ENCODE results near the gene LRP1-AS. TPM values are rescaled to one million over a fixed set of nuclear protein-coding genes. Genes with fewer than 3 reads are reported as not detected.

Gene LRP1-AS
- total and polyA plus RNA-seq, 7 experiments from 2014 or later: not detected

DNA sequence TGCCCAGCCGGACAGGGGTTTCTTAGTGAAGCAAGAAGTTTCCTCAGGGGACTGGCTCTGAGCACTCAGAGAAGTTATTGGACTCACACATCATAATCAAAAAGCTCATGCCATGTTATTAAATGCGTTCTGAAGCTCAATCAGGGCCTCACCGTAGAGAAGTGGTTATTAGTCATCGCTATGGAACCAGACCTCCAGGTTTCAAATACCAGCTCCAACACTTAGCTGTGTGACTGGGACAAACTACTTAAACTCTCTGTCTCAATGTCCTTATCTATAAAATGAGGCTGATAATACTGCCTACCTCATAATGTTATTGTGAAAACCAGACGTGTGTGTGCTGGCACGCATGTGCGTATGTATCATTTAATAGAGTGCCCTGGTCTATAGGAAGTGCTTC, 43.6 kb downstream of the LRP1-AS start:
- ATAC-seq: no peak
- CTCF ChIA-PET: interaction anchor here (0.7 to 1.4 kb wide), 3 partner anchors 8 to 39 kb away, joined by 3 to 6 read pairs (median 4); no protein-coding TSS in a partner anchor
- Mint-ChIP-seq H3K27ac (peak overlapping the region in 8 of 9 donors; percentile 10 to 80 (median 58)), H3K36me3 (peaks cover 5 to 48% (median 12%) of the 10 kb centered on the region in 5 donors), H3K4me3 (no peak overlapping the region), H3K4me1 (peaks cover 45 to 78% (median 52%) of the 10 kb centered on the region in 7 donors), H3K27me3 (no peaks in the 10 kb centered on the region), H3K9me3 (no peaks in the 10 kb centered on the region)
- Histone ChIP-seq H3K4me1 (ENCODE audit: control insufficient read depth in 2 of 2, insufficient read depth in 2 of 2, low read length in 2 of 2) (peaks cover 0 to 16% of the 10 kb centered on the region in 2 donors), H3K9me3 (ENCODE audit: control insufficient read depth in 2 of 3, low read length in 3 of 3) (no peaks in the 10 kb centered on the region), H3K36me3 (ENCODE audit: control insufficient read depth in 2 of 3, insufficient read depth in 3 of 3, low read length in 3 of 3) (peaks cover 12 to 82% (median 26%) of the 10 kb centered on the region in 3 experiments), H3K27ac (ENCODE audit: low read depth, low read length) (no peak overlapping the region), H3K4me3 (ENCODE audit: low read length) (no peak overlapping the region), H3K27me3 (ENCODE audit: control insufficient read depth in 2 of 2, insufficient read depth in 2 of 2, low read length in 2 of 2) (no peaks in the 10 kb centered on the region)
- POLR2A ChIA-PET: interaction anchor here (1.0 to 17.1 kb wide), 3 partner anchors 9 to 32 kb away, joined by 3 to 401 read pairs (median 4); partner anchors contain the start of gene NAB2
- no peak for DNase-seq
- intact Hi-C loops (cut with micrococcal nuclease): no loop called here

DNA sequence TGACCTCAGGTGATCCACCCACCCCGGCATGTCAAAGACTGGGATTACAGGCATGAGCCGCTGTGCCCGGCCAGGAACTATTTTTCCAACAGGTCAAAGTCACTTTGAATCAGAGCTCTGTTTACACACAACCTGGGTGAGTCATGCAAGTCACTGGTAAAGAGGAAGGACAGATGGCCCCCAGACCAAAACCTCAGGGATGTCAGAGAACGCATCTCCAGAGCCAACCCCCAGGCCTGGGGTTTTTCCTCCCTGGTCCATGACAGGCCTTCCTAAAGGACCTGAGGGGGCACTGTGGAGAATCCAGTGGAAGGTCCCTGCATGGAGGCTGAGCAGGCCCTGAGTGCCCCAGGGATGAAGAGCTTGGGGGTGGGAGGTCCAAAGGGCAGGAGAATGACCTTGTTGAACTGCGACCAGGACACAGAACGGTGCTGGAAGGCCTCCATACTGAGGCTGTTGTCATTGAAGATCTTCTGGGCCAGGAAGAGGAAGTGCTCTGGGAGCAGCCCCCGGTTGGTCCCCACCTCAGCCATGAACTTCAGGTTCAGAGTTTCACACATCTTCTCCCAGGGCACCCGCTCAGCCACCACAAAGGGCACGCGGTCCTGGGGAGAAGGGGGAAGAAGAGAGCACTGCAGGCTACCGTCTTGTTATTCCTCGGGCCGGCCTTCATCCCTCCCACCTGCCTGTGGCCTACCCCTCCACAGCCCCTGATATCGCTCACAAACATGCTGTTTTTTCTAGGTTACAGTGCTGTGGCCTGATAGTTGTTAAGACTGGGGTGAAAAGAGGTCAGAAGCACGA, 45.3 kb downstream of the LRP1-AS start:
- H3K27ac ChIP-seq (ENCODE audit: low read depth, low read length): peak overlapping the region; percentile 43
- H3K4me3 Mint-ChIP-seq: peak overlapping the region in 1 of 10 donors; percentile 52
- no peaks in the 10 kb centered on the region for H3K4me1 ChIP-seq (ENCODE audit: control insufficient read depth in 2 of 2, insufficient read depth in 2 of 2, low read length in 2 of 2)
- H3K36me3 Mint-ChIP-seq: peaks cover 5 to 48% (median 12%) of the 10 kb centered on the region in 5 donors
- ChIA-PET POLR2A (interaction anchor here (0.6 to 17.1 kb wide), 3 partner anchors 3 to 31 kb away, joined by 3 to 401 read pairs (median 401); partner anchors contain the start of genes NAB2 and STAT6), CTCF (interaction anchor here (0.7 to 1.5 kb wide), 2 partner anchors 9 to 92 kb away, joined by 4 to 9 read pairs; partner anchors contain the start of gene STAT6)
- no peaks in the 10 kb centered on the region for H3K27me3 Mint-ChIP-seq
- no peaks in the 10 kb centered on the region for H3K9me3 ChIP-seq (ENCODE audit: control insufficient read depth in 2 of 3, low read length in 3 of 3)
- peaks cover 28 to 67% (median 40%) of the 10 kb centered on the region in 7 donors for H3K4me1 Mint-ChIP-seq
- no peaks in the 10 kb centered on the region for H3K27me3 ChIP-seq (ENCODE audit: control insufficient read depth in 2 of 2, insufficient read depth in 2 of 2, low read length in 2 of 2)
- intact Hi-C loops (cut with micrococcal nuclease): loop anchor here in 1 of 2 donors (1.0 kb wide), 1 partner anchor 9 kb away; the partner anchor contains the start of gene STAT6
- no peak overlapping the region for H3K4me3 ChIP-seq (ENCODE audit: low read length)
- peak overlapping the region in 8 of 9 donors; percentile 13 to 84 (median 72) for H3K27ac Mint-ChIP-seq
- H3K9me3 Mint-ChIP-seq: no peaks in the 10 kb centered on the region
- DNase-seq (no peak), ATAC-seq (peak; percentile 31)
- H3K36me3 ChIP-seq (ENCODE audit: control insufficient read depth in 2 of 3, insufficient read depth in 3 of 3, low read length in 3 of 3): peaks cover 18 to 84% (median 30%) of the 10 kb centered on the region in 3 experiments

DNA sequence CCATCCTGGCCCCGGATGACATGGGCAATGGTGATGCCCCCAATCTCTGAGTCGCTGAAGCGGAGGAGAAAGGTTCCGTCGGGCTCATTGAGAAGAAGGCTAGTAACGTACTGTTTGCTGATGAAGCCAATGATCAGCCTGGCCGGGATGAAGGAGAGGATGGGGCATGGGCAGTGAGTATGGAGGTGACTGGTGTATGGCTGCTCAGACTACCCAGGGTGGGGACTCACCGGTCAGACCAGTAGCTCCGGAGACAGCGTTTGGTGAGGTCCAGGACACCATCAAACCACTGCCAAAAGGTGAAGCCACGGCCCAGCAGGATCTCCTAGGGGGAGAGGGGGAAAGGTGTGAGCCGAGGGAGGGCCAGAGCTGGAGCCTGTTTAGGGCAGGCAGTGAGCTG, 47.7 kb downstream of the LRP1-AS start:
- H3K36me3 ChIP-seq (ENCODE audit: control insufficient read depth in 2 of 3, insufficient read depth in 3 of 3, low read length in 3 of 3): peaks cover 9 to 84% (median 16%) of the 10 kb centered on the region in 3 experiments
- ChIA-PET CTCF (interaction anchor here (0.6 to 1.2 kb wide), 5 partner anchors 12 to 114 kb away, joined by 3 to 4 read pairs (median 3); no protein-coding TSS in a partner anchor), POLR2A (interaction anchor here (1.4 to 17.1 kb wide), 5 partner anchors 5 to 29 kb away, joined by 5 to 401 read pairs (median 21); partner anchors contain the start of genes NAB2, NEMP1 and STAT6)
- no peaks in the 10 kb centered on the region for H3K27me3 ChIP-seq (ENCODE audit: control insufficient read depth in 2 of 2, insufficient read depth in 2 of 2, low read length in 2 of 2)
- H3K4me3 ChIP-seq (ENCODE audit: low read length): no peak overlapping the region
- intact Hi-C loops (cut with micrococcal nuclease): no loop called here
- no peak for ATAC-seq
- DNase-seq: no peak
- H3K27ac ChIP-seq (ENCODE audit: low read depth, low read length): peak overlapping the region; percentile 34
- Mint-ChIP-seq H3K9me3 (no peaks in the 10 kb centered on the region), H3K36me3 (peaks cover 0 to 44% (median 4%) of the 10 kb centered on the region in 5 donors), H3K4me3 (peak overlapping the region in 1 of 10 donors; percentile 42), H3K27ac (peak overlapping the region in 8 of 9 donors; percentile 62 to 89 (median 80)), H3K27me3 (no peaks in the 10 kb centered on the region), H3K4me1 (peaks cover 18 to 59% (median 38%) of the 10 kb centered on the region in 7 donors)
- no peaks in the 10 kb centered on the region for H3K4me1 ChIP-seq (ENCODE audit: control insufficient read depth in 2 of 2, insufficient read depth in 2 of 2, low read length in 2 of 2)
- no peaks in the 10 kb centered on the region for H3K9me3 ChIP-seq (ENCODE audit: control insufficient read depth in 2 of 3, low read length in 3 of 3)

DNA sequence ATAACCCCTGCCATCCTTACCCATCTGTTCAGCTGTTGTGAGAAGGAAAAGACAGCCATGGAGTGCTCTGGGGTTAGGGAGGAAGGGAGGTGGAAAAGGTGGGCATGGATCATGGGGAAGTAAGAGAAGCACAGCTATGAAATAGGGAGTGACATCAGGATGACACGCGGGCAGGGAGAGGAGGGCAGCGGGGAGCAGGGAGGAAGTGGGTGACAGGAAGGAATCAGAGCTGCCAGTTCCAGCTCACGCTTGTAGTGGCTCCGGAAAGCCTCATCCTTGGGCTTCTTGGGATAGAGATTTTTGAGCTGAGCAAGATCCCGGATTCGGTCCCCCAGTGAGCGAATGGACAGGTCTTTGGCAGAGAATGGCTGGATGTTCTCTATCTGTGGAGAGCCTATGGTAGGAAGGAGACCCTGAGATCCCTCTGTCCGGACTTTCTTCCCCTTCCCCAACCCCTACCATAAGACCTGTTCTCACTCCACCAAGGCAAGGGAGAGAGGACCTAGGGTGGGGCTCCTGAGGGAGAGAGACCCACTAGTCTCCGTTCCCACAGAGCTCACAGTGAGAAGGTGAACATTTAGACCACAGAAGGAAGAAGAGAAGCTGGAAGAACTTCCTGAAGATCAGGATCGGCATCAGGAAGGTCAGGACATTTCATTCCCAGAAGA, 48.2 kb downstream of the LRP1-AS start:
- intact Hi-C loops (cut with micrococcal nuclease): no loop called here
- no peak for ATAC-seq
- Histone ChIP-seq H3K4me1 (ENCODE audit: control insufficient read depth in 2 of 2, insufficient read depth in 2 of 2, low read length in 2 of 2) (peaks cover 0 to 1% of the 10 kb centered on the region in 2 donors), H3K9me3 (ENCODE audit: control insufficient read depth in 2 of 3, low read length in 3 of 3) (no peaks in the 10 kb centered on the region), H3K4me3 (ENCODE audit: low read length) (no peak overlapping the region), H3K27me3 (ENCODE audit: control insufficient read depth in 2 of 2, insufficient read depth in 2 of 2, low read length in 2 of 2) (no peaks in the 10 kb centered on the region), H3K36me3 (ENCODE audit: control insufficient read depth in 2 of 3, insufficient read depth in 3 of 3, low read length in 3 of 3) (peaks cover 9 to 84% (median 10%) of the 10 kb centered on the region in 3 experiments), H3K27ac (ENCODE audit: low read depth, low read length) (peak overlapping the region; percentile 34)
- ChIA-PET POLR2A (interaction anchor here (1.4 to 17.1 kb wide), 5 partner anchors 5 to 29 kb away, joined by 5 to 401 read pairs (median 21); partner anchors contain the start of genes NAB2, NEMP1 and STAT6), CTCF (interaction anchor here (0.6 to 4.1 kb wide), 6 partner anchors 12 to 204 kb away, joined by 3 to 20 read pairs (median 3); partner anchors contain the start of gene STAT6)
- H3K4me3 Mint-ChIP-seq: peak overlapping the region in 1 of 10 donors; percentile 42
- H3K27me3 Mint-ChIP-seq: no peaks in the 10 kb centered on the region
- H3K9me3 Mint-ChIP-seq: no peaks in the 10 kb centered on the region
- DNase-seq: no peak
- H3K27ac Mint-ChIP-seq: peak overlapping the region; percentile 42 to 83 (median 80)
- peaks cover 18 to 54% (median 39%) of the 10 kb centered on the region in 7 donors for H3K4me1 Mint-ChIP-seq
- H3K36me3 Mint-ChIP-seq: peaks cover 0 to 43% (median 4%) of the 10 kb centered on the region in 5 donors

DNA sequence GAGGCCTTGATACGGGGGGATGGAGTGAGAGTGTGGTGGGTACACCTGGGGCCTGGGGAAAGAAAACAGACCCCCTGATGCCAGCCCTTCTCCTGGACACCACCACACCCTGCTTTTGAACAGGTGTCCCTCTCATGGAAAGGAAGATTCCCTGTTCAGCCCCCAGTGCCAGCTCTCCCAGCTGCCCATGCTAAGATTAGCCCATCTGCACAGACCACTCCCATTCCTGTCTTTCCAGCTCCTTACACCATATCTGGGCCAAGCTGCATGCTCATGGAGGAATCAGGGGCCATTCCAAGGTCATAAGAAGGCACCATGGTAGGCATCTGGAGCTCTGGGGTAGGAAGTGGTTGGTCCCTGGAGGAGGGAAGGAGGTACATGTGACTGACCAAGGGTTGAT, 48.9 kb downstream of the LRP1-AS start:
- Mint-ChIP-seq H3K9me3 (no peaks in the 10 kb centered on the region), H3K4me1 (peaks cover 18 to 55% (median 39%) of the 10 kb centered on the region in 7 donors), H3K36me3 (peaks cover 0 to 38% (median 0%) of the 10 kb centered on the region in 5 donors), H3K27ac (peak overlapping the region in 7 of 9 donors; percentile 43 to 83 (median 78)), H3K27me3 (no peaks in the 10 kb centered on the region), H3K4me3 (no peak overlapping the region)
- no peak for DNase-seq
- intact Hi-C loops (cut with micrococcal nuclease): no loop called here
- ATAC-seq: no peak
- H3K4me3 ChIP-seq (ENCODE audit: low read length): no peak overlapping the region
- peak overlapping the region; percentile 15 for H3K27ac ChIP-seq (ENCODE audit: low read depth, low read length)
- H3K9me3 ChIP-seq (ENCODE audit: control insufficient read depth in 2 of 3, low read length in 3 of 3): no peaks in the 10 kb centered on the region
- H3K27me3 ChIP-seq (ENCODE audit: control insufficient read depth in 2 of 2, insufficient read depth in 2 of 2, low read length in 2 of 2): no peaks in the 10 kb centered on the region
- POLR2A ChIA-PET: interaction anchor here (1.4 to 17.1 kb wide), 6 partner anchors 4 to 28 kb away, joined by 4 to 401 read pairs (median 15); partner anchors contain the start of genes NAB2, NEMP1 and STAT6
- peaks cover 3 to 8% of the 10 kb centered on the region in 2 donors for H3K4me1 ChIP-seq (ENCODE audit: control insufficient read depth in 2 of 2, insufficient read depth in 2 of 2, low read length in 2 of 2)
- CTCF ChIA-PET: interaction anchor here (0.6 to 4.1 kb wide), 3 partner anchors 13 to 120 kb away, joined by 4 to 20 read pairs (median 17); partner anchors contain the start of gene STAT6
- H3K36me3 ChIP-seq (ENCODE audit: control insufficient read depth in 2 of 3, insufficient read depth in 3 of 3, low read length in 3 of 3): peaks cover 6 to 78% (median 9%) of the 10 kb centered on the region in 3 experiments

DNA sequence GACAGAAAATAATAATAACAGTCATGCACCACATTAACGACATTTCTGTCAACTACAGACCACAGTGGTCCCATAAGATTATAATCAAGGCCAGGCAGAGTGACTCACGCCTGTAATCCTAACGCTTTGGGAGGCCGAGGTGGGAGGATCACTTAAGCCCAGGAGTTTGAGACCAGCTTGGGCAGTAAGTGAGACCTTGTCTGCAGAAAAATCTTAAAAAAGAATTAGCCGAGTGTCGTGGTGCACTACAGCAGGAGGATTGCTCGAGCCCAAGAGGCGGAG, 49.9 kb downstream of the LRP1-AS start:
- no peaks in the 10 kb centered on the region for H3K27me3 Mint-ChIP-seq

More for the DNA sequence above, 49.9 kb downstream of the LRP1-AS start:
- H3K36me3 Mint-ChIP-seq: peaks cover 0 to 38% (median 0%) of the 10 kb centered on the region in 5 donors
- Histone ChIP-seq H3K36me3 (ENCODE audit: control insufficient read depth in 2 of 3, insufficient read depth in 3 of 3, low read length in 3 of 3) (peaks cover 6 to 76% (median 9%) of the 10 kb centered on the region in 3 experiments), H3K4me1 (ENCODE audit: control insufficient read depth in 2 of 2, insufficient read depth in 2 of 2, low read length in 2 of 2) (peaks cover 7 to 18% of the 10 kb centered on the region in 2 donors), H3K9me3 (ENCODE audit: control insufficient read depth in 2 of 3, low read length in 3 of 3) (no peaks in the 10 kb centered on the region), H3K27me3 (ENCODE audit: control insufficient read depth in 2 of 2, insufficient read depth in 2 of 2, low read length in 2 of 2) (no peaks in the 10 kb centered on the region), H3K4me3 (ENCODE audit: low read length) (no peak overlapping the region), H3K27ac (ENCODE audit: low read depth, low read length) (peak overlapping the region; percentile 36)
- intact Hi-C loops (cut with micrococcal nuclease): no loop called here
- no peak overlapping the region for H3K4me3 Mint-ChIP-seq
- H3K9me3 Mint-ChIP-seq: no peaks in the 10 kb centered on the region
- no peak for ATAC-seq
- DNase-seq: no peak
- CTCF ChIA-PET: interaction anchor here (3.3 to 4.1 kb wide), 2 partner anchors 14 to 29 kb away, joined by 17 to 20 read pairs; partner anchors contain the start of gene STAT6
- peaks cover 28 to 60% (median 46%) of the 10 kb centered on the region in 7 donors for H3K4me1 Mint-ChIP-seq
- POLR2A ChIA-PET: interaction anchor here (0.6 to 17.1 kb wide), 6 partner anchors 3 to 421 kb away, joined by 3 to 401 read pairs (median 18); partner anchors contain the start of genes NAB2, NEMP1 and STAT6
- peak overlapping the region in 3 of 9 donors; percentile 61 to 77 (median 66) for H3K27ac Mint-ChIP-seq

All from naive thymus-derived CD4-positive, alpha-beta T cell (primary cell).